H1 (cell line): Measurements from ENCODE around the gene MZT2A. TPM values are rescaled to one million over a fixed set of nuclear protein-coding genes. Genes with fewer than 3 reads are reported as not detected.
"Not testable (repeated sequence)": the region's sequence is repeated elsewhere in the genome, so short reads cannot be mapped to it uniquely, and the experiment has no call there.

Source experiments
- CTCF ChIA-PET: fragments of 300-600 bp; sonication (Branson Sonifier 250); formaldehyde crosslinking; loops from one replicate; lab custom pipeline; 2021; ENCODE audit not compliant: partially characterized antibody; lab: Charles Lee
- POLR2A ChIA-PET: fragments of 300-600 bp; sonication (Branson Sonifier 250); formaldehyde crosslinking; loops from one replicate; lab custom pipeline; 2021; ENCODE audit warnings: inconsistent platforms; ENCODE audit not compliant: partially characterized antibody; lab: Charles Lee
- DNase-seq, 2 experiments: peaks; one replicate each; pipeline versions ENCODE4 v3.0.0 to v3.0.0-alpha.2; 2010 to 2022; ENCODE audit warnings: low spot score in 2 of 2, low read depth in 1 of 2, mixed read lengths in 1 of 2
- FAIRE-seq: peaks from 2 replicates; lab custom pipeline; 2011; peaks lifted over from hg19 to GRCh38; lab: Jason Lieb, UNC
- H2AFZ ChIP-seq: 2 replicates; pipeline ENCODE4 v1.8.1; 2012; ENCODE audit warnings: low read length, inconsistent platforms
- H2AK5ac ChIP-seq: 2 replicates; pipeline ENCODE4 v1.6.1; 2013; ENCODE audit warnings: low read depth, low read length
- H2BK120ac ChIP-seq: replicated peaks from 2 replicates; pipeline ENCODE3; 2013; ENCODE audit warnings: low read depth, low read length, inconsistent platforms
- H2BK12ac ChIP-seq: 2 replicates; pipeline ENCODE4 v1.6.1; 2013; ENCODE audit warnings: low read depth, low read length
- H2BK15ac ChIP-seq: 2 replicates; pipeline ENCODE4 v1.6.1; 2013; ENCODE audit warnings: low read length
- H2BK20ac ChIP-seq: 2 replicates; pipeline ENCODE4 v1.6.1; 2013; ENCODE audit warnings: low read length
- H2BK5ac ChIP-seq: 2 replicates; pipeline ENCODE4 v1.6.1; 2013; ENCODE audit warnings: low read depth, low read length
- H3K14ac ChIP-seq: 2 replicates; pipeline ENCODE4 v1.6.1; 2013; ENCODE audit warnings: inconsistent platforms; ENCODE audit not compliant: insufficient read length
- H3K18ac ChIP-seq: 2 replicates; pipeline ENCODE4 v1.6.1; 2013; ENCODE audit warnings: low read length; ENCODE audit errors: extremely low read depth
- H3K23ac ChIP-seq: 2 replicates; pipeline ENCODE4 v1.6.1; 2013; ENCODE audit warnings: inconsistent platforms; ENCODE audit not compliant: insufficient read length
- H3K23me2 ChIP-seq: 2 replicates; pipeline ENCODE4 v1.6.1; 2013; ENCODE audit warnings: low read depth, low read length
- H3K27ac ChIP-seq: 2 replicates; pipeline ENCODE4 v1.6.1; 2011; ENCODE audit warnings: low read depth, low read length, inconsistent platforms
- H3K27me3 ChIP-seq, 4 experiments: replicated peaks in 1 of 4; 1 replicate in 1 of 4; 2 replicates in 3 of 4; pipeline versions ENCODE4 v1.6.1 to v1.8.1; 2011 to 2013; ENCODE audit warnings: low read length in 3 of 4, mild to moderate bottlenecking in 3 of 4, inconsistent platforms in 2 of 4, mixed read lengths in 2 of 4, moderate library complexity in 1 of 4; ENCODE audit not compliant: control insufficient read depth in 3 of 4, insufficient read depth in 3 of 4; ENCODE audit errors: extremely low read depth in 1 of 4
- H3K36me3 ChIP-seq, 4 experiments: 2 replicates each; pipeline versions ENCODE4 v1.6.1 to v1.8.1; 2011 to 2013; ENCODE audit warnings: mild to moderate bottlenecking in 4 of 4, low read length in 3 of 4, moderate library complexity in 2 of 4, control low read depth in 1 of 4, inconsistent platforms in 1 of 4; ENCODE audit not compliant: insufficient read depth in 4 of 4, control insufficient read depth in 2 of 4
- H3K4ac ChIP-seq: replicated peaks from 2 replicates; pipeline ENCODE3; 2013; ENCODE audit warnings: low read length, low read depth, mixed read lengths, inconsistent platforms; ENCODE audit not compliant: insufficient read length
- H3K4me1 ChIP-seq, 4 experiments: replicated peaks in 1 of 4; 1 replicate in 1 of 4; 2 replicates in 3 of 4; pipeline versions ENCODE4 v1.6.1 to v1.8.1; 2011 to 2013; ENCODE audit warnings: low read length in 3 of 4, inconsistent platforms in 2 of 4, mixed read lengths in 1 of 4; ENCODE audit not compliant: insufficient read depth in 4 of 4, control insufficient read depth in 3 of 4
- H3K4me2 ChIP-seq, 2 experiments: 2 replicates each; pipeline versions ENCODE4 v1.6.1 to v1.8.1; 2011 to 2013; ENCODE audit warnings: low read depth in 2 of 2, low read length in 2 of 2, control low read depth in 1 of 2, inconsistent platforms in 1 of 2, mild to moderate bottlenecking in 1 of 2; ENCODE audit not compliant: insufficient read depth in 1 of 2
- H3K4me3 ChIP-seq, 4 experiments: fragments of 200-600, 300-600 bp in 1 of 4; sonication (generic), shearing (Covaris generic), sonication (Bioruptor Twin) in 1 of 4; 2 replicates each; pipeline versions ENCODE4 v1.5.1 to v1.8.1; 2011 to 2016; ENCODE audit warnings: low read length in 4 of 4, low read depth in 3 of 4, control low read depth in 2 of 4, inconsistent platforms in 2 of 4, mild to moderate bottlenecking in 2 of 4, mixed read lengths in 1 of 4, moderate library complexity in 1 of 4; ENCODE audit not compliant: insufficient read depth in 2 of 4; ENCODE audit errors: extremely low read depth in 1 of 4
- H3K56ac ChIP-seq: replicated peaks from 2 replicates; pipeline ENCODE3; 2013; ENCODE audit warnings: low read depth, mild to moderate bottlenecking, mixed read lengths, low read length, inconsistent platforms; ENCODE audit not compliant: insufficient read length
- H3K79me1 ChIP-seq: 2 replicates; pipeline ENCODE4 v1.6.1; 2013; ENCODE audit warnings: low read depth, low read length, control low read depth
- H3K79me2 ChIP-seq, 2 experiments: 2 replicates each; pipeline versions ENCODE4 v1.6.1 to v1.8.1; 2012 to 2013; ENCODE audit warnings: low read length in 2 of 2, mild to moderate bottlenecking in 2 of 2, inconsistent platforms in 1 of 2; ENCODE audit not compliant: insufficient read depth in 2 of 2, control insufficient read depth in 1 of 2
- H3K9ac ChIP-seq, 4 experiments: replicated peaks in 1 of 4; 1 replicate in 1 of 4; 2 replicates in 3 of 4; pipeline versions ENCODE4 v1.6.1 to v1.8.1; 2011 to 2013; ENCODE audit warnings: low read depth in 3 of 4, low read length in 3 of 4, control low read depth in 2 of 4, mild to moderate bottlenecking in 2 of 4, moderate library complexity in 2 of 4, inconsistent platforms in 1 of 4; ENCODE audit errors: extremely low read depth in 1 of 4
- H3K9me3 ChIP-seq, 2 experiments: 2 replicates each; pipeline versions ENCODE4 v1.6.1 to v1.8.1; 2012 to 2013; ENCODE audit warnings: mild to moderate bottlenecking in 2 of 2, moderate library complexity in 2 of 2, control low read depth in 1 of 2, inconsistent platforms in 1 of 2, low read depth in 1 of 2, low read length in 1 of 2, mixed read lengths in 1 of 2; ENCODE audit not compliant: insufficient read depth in 2 of 2
- H4K20me1 ChIP-seq, 2 experiments: replicated peaks in 1 of 2; 2 replicates each; pipeline versions ENCODE3 to v1.8.1; 2011 to 2013; ENCODE audit warnings: inconsistent platforms in 2 of 2, low read length in 2 of 2, mild to moderate bottlenecking in 1 of 2; ENCODE audit not compliant: insufficient read depth in 2 of 2, control insufficient read depth in 1 of 2
- H4K5ac ChIP-seq: 2 replicates; pipeline ENCODE4 v1.6.1; 2013; ENCODE audit warnings: low read length, low read depth, mixed read lengths, inconsistent platforms; ENCODE audit not compliant: insufficient read length
- H4K8ac ChIP-seq: 2 replicates; pipeline ENCODE4 v1.8.0; 2013; ENCODE audit warnings: mild to moderate bottlenecking, moderate library complexity, low read length, inconsistent platforms; ENCODE audit not compliant: insufficient read depth; ENCODE audit errors: extremely low read depth
- H4K91ac ChIP-seq: replicated peaks from 2 replicates; pipeline ENCODE3; 2013; ENCODE audit warnings: low read length, mixed read lengths, inconsistent platforms; ENCODE audit not compliant: insufficient read length
- CBX8 ChIP-seq: fragments of 300-800, 300-1000 bp; sonication (generic); IDR thresholded peaks from 2 replicates; pipeline ENCODE4 v1.7.1; 2016; ENCODE audit warnings: low read depth, low read length, borderline replicate concordance
- MAFK ChIP-seq: IDR thresholded peaks from 2 replicates; pipeline ENCODE4 v1.6.1; 2012; ENCODE audit warnings: low read depth, mild to moderate bottlenecking, improper control_type of control experiment, low read length
- WGBS, 2 experiments: shearing (Covaris generic) in 1 of 2; methylation state at CpG; one replicate each; pipeline versions ENCODE4 v1.1.6 to v1.1.7; 2013 to 2015; ENCODE audit warnings: low lambda C conversion rate in 2 of 2, mixed read lengths in 2 of 2, inconsistent platforms in 1 of 2, low coverage in 1 of 2, missing lambda C conversion rate in 1 of 2; ENCODE audit not compliant: insufficient replicate concordance in 2 of 2, insufficient coverage in 1 of 2, insufficient read length in 1 of 2; ENCODE audit errors: extremely low coverage in 1 of 2, missing lambda C conversion rate in 1 of 2; 5-methylcytosine and 5-hydroxymethylcytosine counted together
- polyA plus RNA-seq, 7 experiments: library from polyadenylated mRNA; depleted of rRNA in 3 of 7; stranded (reverse) in 5 of 7; unstranded in 2 of 7; fragments of >200 nt in 5 of 7; fragments of 200-250 nt in 2 of 7; gene quantifications; 1 replicate in 5 of 7; 2 replicates in 1 of 7; 4 replicates in 1 of 7; pipeline versions ENCODE4 v1.2.1 to v1.2.3, GENCODE V29; 2011 to 2013; ENCODE audit warnings: missing spikeins in 2 of 7, mixed read lengths in 2 of 7
- total RNA-seq: library from RNA; stranded (reverse); fragmentation: NEBNext Ultra II Directional; extraction: Animal tissue kit (Norgen Biotek cat#: 25700); gene quantifications from 2 replicates; pipeline ENCODE4 v1.2.1, GENCODE V29; 2021

The MZT2A gene
- total and polyA plus RNA-seq, 2 of the 8 experiments (the other 6 are each of a cell fraction or from before 2014, with no cell fraction given) = 116 to 120 TPM

DNA sequence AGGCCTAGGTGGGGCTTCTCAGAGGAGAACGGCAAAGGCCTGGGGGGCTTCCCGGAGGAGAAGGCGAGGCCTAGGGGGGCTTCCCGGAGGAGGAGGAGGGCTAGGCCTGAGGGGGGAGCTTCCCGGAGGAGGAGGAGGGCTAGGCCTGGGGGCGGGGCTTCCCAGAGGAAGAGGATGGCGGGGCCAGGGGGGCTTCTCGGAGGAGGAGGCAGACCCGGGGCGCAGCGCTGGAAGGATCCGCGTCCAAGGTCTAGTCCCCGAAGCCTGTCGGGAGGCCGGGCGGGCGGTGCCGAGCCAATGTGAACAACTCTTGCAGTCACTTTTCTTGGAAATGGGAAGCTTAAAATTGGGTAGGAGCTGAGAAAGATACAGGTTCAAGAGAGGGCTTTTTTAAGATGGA lies 46.3 kb downstream of the MZT2A start (continued):
- TF ChIP-seq MAFK (no peak), CBX8 (no peak)

DNA sequence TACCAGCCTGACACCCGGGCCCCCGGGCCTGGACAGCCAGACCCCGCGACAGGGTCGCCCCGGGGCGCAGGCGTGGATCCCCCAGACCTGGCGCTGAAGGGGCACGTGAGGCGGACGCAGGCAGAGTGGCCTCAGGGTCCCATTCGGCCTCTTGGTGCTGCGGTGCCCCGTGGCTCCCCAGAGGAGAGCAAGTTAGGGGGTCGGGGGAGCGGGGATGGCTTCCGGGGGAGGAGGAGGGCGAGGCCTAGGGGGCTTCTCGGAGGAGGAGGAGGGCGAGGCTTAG lies 46.7 kb downstream of the MZT2A start:
- H3K27ac ChIP-seq, H3K23me2 ChIP-seq, H4K8ac ChIP-seq, H2AK5ac ChIP-seq, H3K9me3 ChIP-seq, H2BK12ac ChIP-seq, H3K4me2 ChIP-seq, H2BK5ac ChIP-seq, H2AFZ ChIP-seq, H3K4ac ChIP-seq, H3K23ac ChIP-seq, DNase-seq, H3K4me1 ChIP-seq, H4K5ac ChIP-seq, H2BK15ac ChIP-seq, H3K36me3 ChIP-seq, H4K91ac ChIP-seq, H3K18ac ChIP-seq, CTCF ChIA-PET, H3K79me1 ChIP-seq, H2BK120ac ChIP-seq, H3K56ac ChIP-seq, H3K27me3 ChIP-seq, POLR2A ChIA-PET, H4K20me1 ChIP-seq, H3K79me2 ChIP-seq, H3K9ac ChIP-seq, FAIRE-seq, H2BK20ac ChIP-seq, H3K14ac ChIP-seq, H3K4me3 ChIP-seq: not testable (repeated sequence)
- no CpG with 5 or more reads among the region's 21 CpGs for WGBS, 2 experiments
